Measurements from ENCODE around the gene IPPK.

DNA sequence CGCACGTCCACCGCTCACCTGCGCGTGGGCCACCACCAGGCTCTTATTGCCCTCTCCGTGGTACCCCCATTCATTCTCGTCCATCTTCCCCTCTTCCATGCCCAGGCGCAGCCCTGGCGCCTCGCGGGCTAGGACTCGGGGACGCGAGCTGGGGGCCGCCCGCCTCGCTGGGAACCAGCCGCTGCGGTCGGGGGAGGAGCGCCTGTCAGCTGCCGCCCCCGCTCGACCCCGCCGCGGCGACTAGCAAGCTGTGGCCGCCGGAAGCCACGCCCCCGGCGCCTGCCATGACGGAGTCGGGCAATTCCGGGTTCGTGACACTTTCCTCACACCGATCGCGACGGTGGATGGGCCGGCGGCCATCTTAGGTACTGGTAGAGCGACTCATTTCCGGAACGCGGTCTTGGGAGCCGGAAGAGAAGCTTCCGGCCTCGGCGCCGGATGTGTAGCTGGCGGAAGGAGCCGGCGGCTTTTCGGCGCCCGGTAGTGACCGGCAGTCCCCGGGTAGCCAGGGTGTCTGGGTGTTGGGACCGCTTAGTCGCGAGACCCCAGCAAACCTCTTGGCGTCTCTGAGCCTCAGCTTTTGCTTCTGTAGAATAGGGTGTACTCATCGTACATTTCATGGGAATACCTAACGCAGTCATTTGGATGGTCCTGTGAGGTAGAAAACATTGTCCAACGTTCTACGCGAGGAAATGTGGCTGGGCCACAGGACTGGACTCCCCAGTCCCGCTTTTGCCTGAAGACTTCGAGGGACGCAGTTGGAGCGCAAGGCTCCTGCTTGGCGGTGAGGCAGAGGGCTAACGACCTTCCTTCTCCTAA lies at the start of gene IPPK:
- no peak for TF ChIP-seq FOXK2 (IDR thresholded peaks at IDR 0.05)
- no peak for TF ChIP-seq TARDBP (IDR thresholded peaks at IDR 0.05)
- no peak for TF ChIP-seq LEF1 (IDR thresholded peaks at IDR 0.05; ENCODE audit: borderline replicate concordance)

Measured in HEK293T (cell line).